Right kidney (tissue), 1 donor: ENCODE results near the gene PKNOX2.

Experiments used
- DNase-seq: peaks from one replicate; pipeline ENCODE4 v3.0.0-alpha.2; 2016

PKNOX2 gene

DNA sequence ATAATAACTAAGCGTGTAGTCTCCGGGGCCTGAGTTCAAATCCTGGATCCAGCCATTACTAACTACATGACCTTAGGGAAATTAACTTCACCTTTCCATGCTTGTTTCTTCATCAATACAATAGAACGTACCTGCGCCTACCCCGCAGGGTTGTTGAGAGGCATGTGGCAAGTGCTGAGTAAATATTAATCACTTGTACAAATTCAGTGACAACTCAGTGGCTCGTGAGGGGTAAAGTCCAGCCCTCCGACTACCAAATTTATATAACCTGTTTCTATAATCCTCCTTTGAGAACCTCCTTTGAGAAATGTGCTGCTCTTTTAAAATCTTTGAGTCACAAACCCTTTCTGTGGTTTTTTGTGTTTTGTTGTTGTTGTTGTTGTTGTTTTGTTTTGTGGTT, 281.7 kb downstream of the PKNOX2 start:
- no peak for DNase-seq

GRCh38 chr11:125447721-125448120, 283.2 kb downstream of the PKNOX2 start:
- DNase-seq = no peak

- no peak for DNase-seq
Measured at GRCh38 chr11:125448136-125448535, 283.6 kb downstream of the PKNOX2 start.

GRCh38 chr11:125449565-125449964, 285.0 kb downstream of the PKNOX2 start:
- DNase-seq = no peak

DNA sequence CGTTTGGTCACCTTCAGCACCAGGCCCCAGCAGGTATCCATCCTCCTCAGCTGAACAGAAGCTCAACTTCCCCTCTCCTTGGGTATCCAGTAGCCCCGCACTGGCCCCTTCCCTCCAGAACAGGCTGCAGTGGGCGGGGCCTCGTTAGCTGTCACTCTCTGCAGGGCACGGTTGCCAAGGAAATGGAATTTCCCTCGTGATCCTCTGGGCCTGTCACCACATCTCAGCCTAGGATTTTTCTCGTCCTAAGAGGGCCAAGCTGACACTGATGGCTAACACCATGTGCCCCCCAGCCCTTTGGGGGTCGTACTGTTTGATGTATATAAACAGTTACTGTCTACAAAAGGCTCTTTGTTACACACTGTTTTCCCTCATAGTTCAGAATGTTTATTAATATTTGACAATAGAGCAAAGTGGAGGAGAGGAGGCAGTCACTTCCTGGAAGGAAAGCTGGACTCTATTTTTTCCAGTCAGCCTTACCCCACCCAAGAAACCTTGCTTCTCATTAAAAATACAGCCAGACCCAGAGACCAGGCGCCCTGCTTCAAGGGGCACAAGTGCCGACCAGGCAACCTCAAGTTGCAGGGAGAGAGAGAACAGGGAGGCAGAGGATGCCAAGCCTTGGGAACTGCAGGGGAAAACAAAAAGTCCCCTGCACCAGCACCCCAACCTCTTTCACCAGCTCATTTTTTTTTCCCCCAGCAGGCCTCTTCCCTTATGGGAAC, 287.0 kb downstream of the PKNOX2 start:
- peak; percentile 49 for DNase-seq

DNA sequence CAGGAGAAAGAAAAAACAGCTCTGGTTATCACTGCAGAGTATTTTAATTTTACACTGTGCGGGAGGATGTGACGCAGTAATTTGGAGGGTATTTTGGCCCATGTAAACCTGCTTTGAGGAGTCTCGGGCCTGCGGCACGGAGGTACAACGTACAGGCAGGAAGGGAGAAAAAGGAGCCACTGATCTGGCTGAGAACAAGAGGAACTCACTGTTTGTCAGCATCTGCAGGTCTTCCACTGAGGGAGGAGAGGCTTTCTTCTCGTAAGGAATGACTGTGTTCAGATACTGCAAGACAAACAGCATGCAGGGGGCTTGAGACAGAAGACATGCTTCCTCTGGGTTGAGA, 287.5 kb downstream of the PKNOX2 start:
- no peak for DNase-seq

- no peak for DNase-seq
Measured at GRCh38 chr11:125454047-125454446, 289.5 kb downstream of the PKNOX2 start.

- no peak for DNase-seq
Measured at GRCh38 chr11:125455851-125456250, 291.3 kb downstream of the PKNOX2 start.

DNA sequence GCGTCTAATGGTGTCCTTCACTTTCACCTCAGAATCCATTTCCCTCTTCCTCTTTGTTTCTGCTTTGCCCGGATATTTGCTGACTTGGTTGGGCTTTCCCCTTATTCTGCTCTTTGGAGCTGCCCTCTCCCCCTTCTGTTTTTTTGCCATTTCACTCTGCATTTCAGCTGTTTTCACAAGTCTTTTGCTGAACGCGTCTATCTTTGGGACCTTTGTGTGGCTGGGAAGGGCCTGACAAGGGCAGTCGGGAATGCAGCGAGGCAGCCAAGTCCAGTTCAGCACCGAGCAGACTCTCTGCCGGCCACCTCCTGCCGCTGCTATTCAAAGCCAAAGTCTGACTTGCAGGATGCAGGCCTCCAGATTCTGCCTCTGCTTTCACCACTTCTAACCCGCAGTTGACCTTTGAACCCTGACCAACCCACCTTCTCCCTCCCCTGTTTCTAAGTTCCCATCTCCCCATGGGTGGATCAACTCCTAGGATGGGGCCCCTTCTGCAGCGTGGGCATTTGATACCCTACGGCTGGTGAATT, 293.3 kb downstream of the PKNOX2 start:
- no peak for DNase-seq

DNA sequence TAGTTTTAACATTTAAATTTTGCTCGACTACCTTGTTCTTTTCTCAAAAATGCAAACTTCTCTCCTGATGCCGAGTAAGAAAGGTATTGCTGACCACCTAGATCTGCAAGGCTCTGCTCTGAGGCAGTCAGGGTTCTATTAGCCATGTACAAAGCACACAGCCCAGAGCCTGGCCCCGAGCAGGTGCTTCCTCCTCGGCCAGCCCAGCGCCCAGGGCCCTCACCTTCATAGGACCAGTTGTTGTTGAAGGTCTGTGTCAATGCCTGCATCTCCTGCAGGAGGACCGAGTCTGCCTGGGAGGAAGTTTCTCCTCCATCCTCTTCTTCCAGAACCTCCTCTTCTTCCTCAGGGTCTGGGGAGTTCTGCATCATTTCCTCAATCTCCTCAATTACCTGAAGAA, 295.7 kb downstream of the PKNOX2 start:
- DNase-seq = no peak

- no peak for DNase-seq
Measured at GRCh38 chr11:125463590-125464269, 299.2 kb downstream of the PKNOX2 start.

GRCh38 chr11:125464270-125464662, 299.7 kb downstream of the PKNOX2 start:
- no peak for DNase-seq

- DNase-seq = no peak
Measured at GRCh38 chr11:125464666-125465065, 300.1 kb downstream of the PKNOX2 start.

- DNase-seq = no peak
Measured at GRCh38 chr11:125465255-125465654, 300.7 kb downstream of the PKNOX2 start.

DNA sequence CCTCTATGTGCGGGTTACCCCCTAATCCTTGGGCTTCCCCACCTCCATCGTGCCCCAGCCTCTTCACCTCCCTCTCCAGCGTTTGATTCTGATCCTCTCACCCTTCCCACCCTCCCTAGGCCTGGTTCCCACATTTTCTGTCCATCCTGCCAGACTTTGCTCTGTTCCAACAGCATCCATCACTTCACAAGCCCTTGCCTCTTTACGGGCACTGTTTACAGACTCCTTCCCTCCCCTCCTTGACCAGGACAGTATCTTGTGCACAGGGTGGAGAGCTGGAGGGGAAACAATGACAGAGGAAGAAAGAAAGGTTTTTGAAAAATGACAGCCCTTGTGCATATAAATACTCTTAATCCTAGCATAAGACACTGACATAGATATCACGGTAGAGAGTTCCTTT, 301.1 kb downstream of the PKNOX2 start:
- DNase-seq = no peak

DNA sequence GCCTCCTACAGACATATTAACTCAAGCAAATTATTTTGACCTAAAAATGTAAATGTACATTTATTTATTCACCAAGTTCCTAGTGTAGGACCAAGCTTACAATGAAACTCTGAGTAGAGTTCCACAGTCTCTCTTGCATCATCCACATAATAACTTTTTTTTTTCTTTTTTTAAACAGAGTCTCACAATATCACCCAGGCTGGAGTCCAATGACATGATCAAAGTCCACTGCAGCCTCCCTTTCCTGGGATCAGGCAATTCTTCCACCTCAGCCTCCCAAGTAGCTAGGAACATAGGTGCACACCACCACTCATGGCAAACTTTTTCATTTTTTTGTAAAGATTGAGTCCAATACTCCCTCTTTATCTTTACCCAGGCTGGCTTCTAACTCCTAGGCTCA, 303.5 kb downstream of the PKNOX2 start:
- no peak for DNase-seq

DNA sequence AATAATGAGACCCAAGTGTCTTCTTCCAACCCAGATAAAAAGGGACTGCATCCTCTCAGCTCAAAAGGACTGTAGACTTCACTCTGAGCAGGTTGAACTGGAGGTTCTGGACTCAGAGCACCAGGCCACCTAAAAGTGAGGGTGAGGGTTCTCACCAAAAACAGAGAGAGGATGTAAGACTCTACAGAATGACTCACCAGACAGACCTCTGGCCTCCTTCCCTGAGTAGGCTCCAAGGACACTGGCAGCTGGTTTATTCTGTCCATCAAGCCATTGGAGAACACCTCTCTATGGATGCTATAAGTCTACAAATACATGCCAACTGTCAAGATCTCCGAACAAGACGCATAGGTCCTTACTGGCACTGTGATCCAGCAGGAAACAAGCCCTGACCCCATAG, 304.3 kb downstream of the PKNOX2 start:
- no peak for DNase-seq

DNA sequence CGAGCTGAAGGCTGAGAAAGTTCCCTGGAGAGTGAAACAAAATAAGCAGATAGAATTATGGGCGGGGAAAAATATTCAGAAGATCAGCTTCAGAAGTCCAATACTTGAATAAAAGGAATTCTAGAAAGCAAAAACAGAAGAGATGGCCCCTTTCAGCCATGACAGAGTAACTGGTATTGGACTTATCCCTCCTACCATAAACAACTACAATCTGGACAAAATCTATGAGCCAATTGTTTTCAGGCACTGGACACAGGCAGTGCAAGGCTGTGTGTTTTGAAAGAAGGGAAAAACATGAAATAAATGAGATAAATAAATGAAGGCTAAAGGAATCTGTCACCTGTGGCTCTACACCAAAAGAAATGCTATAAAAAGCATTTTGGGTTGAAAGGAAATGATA, 305.8 kb downstream of the PKNOX2 start:
- DNase-seq = no peak

- DNase-seq = no peak
Measured at GRCh38 chr11:125476721-125477120, 312.2 kb downstream of the PKNOX2 start.

GRCh38 chr11:125479137-125479536, 314.6 kb downstream of the PKNOX2 start:
- no peak for DNase-seq

DNA sequence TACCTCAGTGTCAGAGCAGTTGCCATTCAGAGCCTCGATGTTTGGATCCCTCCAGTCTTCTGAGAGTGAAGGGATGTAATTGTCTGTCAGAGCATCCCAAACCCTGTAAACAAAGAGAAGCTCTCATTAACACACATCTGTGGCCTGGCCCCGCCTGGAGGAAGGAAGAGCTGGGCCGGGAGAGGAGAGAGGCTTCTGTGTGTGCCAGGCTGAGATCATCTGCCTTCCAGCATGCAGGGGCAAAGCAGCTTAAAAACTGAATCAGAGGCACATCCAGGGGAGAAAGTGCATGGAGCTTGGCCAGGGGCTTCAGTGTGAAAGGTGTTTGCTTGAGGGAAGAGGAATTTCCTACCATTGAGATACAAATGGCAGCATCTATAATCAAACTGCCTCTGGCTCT, 317.0 kb downstream of the PKNOX2 start:
- DNase-seq = no peak
